C4-2B (cell line): ENCODE data around the gene EPHA6.

Source experiments
- ZFX ChIP-seq: fragments of 450-650 bp; IDR thresholded peaks from 2 replicates; pipeline ENCODE4 v1.6.1; 2017
- TF ChIP-seq, protein P1 (sequence below): fragments of 450-650 bp; conservative IDR thresholded peaks from 2 replicates; pipeline ENCODE4 v1.5.1; 2017; ENCODE audit warnings: mild to moderate bottlenecking

DNA sequence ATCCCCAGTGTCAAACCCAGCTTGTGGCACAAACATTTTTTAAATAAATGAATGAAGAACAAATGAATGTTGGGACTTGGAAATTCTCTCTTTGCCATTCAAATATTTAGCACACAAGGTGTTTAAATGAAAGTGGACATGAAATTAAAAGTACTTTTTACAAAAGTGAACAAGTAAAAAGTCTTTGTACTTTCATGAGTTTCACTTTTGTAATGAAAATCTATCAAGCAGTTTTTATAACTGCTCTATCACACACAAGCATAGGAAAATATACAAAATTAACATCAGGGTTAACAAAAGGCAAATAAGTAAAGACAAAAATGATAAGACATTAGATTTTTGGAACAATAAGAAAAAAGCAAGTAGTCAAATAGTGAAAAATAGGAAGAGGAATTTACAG, 866.3 kb downstream of the EPHA6 start:
- TF ChIP-seq, protein P1, sequence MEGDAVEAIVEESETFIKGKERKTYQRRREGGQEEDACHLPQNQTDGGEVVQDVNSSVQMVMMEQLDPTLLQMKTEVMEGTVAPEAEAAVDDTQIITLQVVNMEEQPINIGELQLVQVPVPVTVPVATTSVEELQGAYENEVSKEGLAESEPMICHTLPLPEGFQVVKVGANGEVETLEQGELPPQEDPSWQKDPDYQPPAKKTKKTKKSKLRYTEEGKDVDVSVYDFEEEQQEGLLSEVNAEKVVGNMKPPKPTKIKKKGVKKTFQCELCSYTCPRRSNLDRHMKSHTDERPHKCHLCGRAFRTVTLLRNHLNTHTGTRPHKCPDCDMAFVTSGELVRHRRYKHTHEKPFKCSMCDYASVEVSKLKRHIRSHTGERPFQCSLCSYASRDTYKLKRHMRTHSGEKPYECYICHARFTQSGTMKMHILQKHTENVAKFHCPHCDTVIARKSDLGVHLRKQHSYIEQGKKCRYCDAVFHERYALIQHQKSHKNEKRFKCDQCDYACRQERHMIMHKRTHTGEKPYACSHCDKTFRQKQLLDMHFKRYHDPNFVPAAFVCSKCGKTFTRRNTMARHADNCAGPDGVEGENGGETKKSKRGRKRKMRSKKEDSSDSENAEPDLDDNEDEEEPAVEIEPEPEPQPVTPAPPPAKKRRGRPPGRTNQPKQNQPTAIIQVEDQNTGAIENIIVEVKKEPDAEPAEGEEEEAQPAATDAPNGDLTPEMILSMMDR, result no peak
- TF ChIP-seq ZFX, result no peak
